ENCODE measurements around the gene COPG2. TPM values are rescaled to one million over a fixed set of nuclear protein-coding genes. Genes with fewer than 3 reads are reported as not detected.
"Not testable (repeated sequence)": the region's sequence is repeated elsewhere in the genome, so short reads cannot be mapped to it uniquely, and the experiment has no call there.

COPG2 gene
- polyA plus RNA-seq, 4 donors, result 57.4 to 61.8 (median 59.9) TPM

GRCh38 chr7:130654850-130655249, 13.7 kb downstream of the COPG2 start:
- no peak for DNase-seq (ENCODE audit: low read depth in 4 of 4, low spot score in 2 of 4)

GRCh38 chr7:130650611-130651120, 17.9 kb downstream of the COPG2 start:
- DNase-seq (ENCODE audit: low read depth in 4 of 4, low spot score in 2 of 4), result no peak

- DNase-seq (ENCODE audit: low read depth in 4 of 4, low spot score in 2 of 4), result no peak
Observed at GRCh38 chr7:130649004-130649790, 19.4 kb downstream of the COPG2 start.

GRCh38 chr7:130648580-130648979, 20.0 kb downstream of the COPG2 start:
- no peak for DNase-seq (ENCODE audit: low read depth in 4 of 4, low spot score in 2 of 4)

- DNase-seq (ENCODE audit: low read depth in 4 of 4, low spot score in 2 of 4), result no peak
Observed at GRCh38 chr7:130642383-130642782, 26.2 kb downstream of the COPG2 start.

- no peak for DNase-seq (ENCODE audit: low read depth in 4 of 4, low spot score in 2 of 4)
Observed at GRCh38 chr7:130641497-130641896, 27.1 kb downstream of the COPG2 start.

- DNase-seq (ENCODE audit: low read depth in 4 of 4, low spot score in 2 of 4), result no peak
Observed at GRCh38 chr7:130641040-130641439, 27.5 kb downstream of the COPG2 start.

- DNase-seq (ENCODE audit: low read depth in 4 of 4, low spot score in 2 of 4), result no peak
Observed at GRCh38 chr7:130639388-130639787, 29.2 kb downstream of the COPG2 start.

GRCh38 chr7:130632111-130632510, 36.4 kb downstream of the COPG2 start:
- no peak for DNase-seq (ENCODE audit: low read depth in 4 of 4, low spot score in 2 of 4)

- DNase-seq (ENCODE audit: low read depth in 4 of 4, low spot score in 2 of 4), result no peak
Observed at GRCh38 chr7:130628901-130629300, 39.6 kb downstream of the COPG2 start.

GRCh38 chr7:130627775-130628174, 40.8 kb downstream of the COPG2 start:
- no peak for DNase-seq (ENCODE audit: low read depth in 4 of 4, low spot score in 2 of 4)

- no peak for DNase-seq (ENCODE audit: low read depth in 4 of 4, low spot score in 2 of 4)
Observed at GRCh38 chr7:130622866-130623265, 45.7 kb downstream of the COPG2 start.

- no peak for DNase-seq (ENCODE audit: low read depth in 4 of 4, low spot score in 2 of 4)
Observed at GRCh38 chr7:130615583-130615982, 53.0 kb downstream of the COPG2 start.

GRCh38 chr7:130614449-130614848, 54.1 kb downstream of the COPG2 start:
- DNase-seq (ENCODE audit: low read depth in 4 of 4, low spot score in 2 of 4), result no peak

GRCh38 chr7:130611218-130611617, 57.3 kb downstream of the COPG2 start:
- DNase-seq (ENCODE audit: low read depth in 4 of 4, low spot score in 2 of 4), result no peak

GRCh38 chr7:130607066-130607465, 61.5 kb downstream of the COPG2 start:
- DNase-seq (ENCODE audit: low read depth in 4 of 4, low spot score in 2 of 4), result not testable (repeated sequence)

- no peak for DNase-seq (ENCODE audit: low read depth in 4 of 4, low spot score in 2 of 4)
Observed at GRCh38 chr7:130606161-130606560, 62.4 kb downstream of the COPG2 start.

GRCh38 chr7:130598056-130598455, 70.5 kb downstream of the COPG2 start:
- DNase-seq (ENCODE audit: low read depth in 4 of 4, low spot score in 2 of 4), result no peak

GRCh38 chr7:130595986-130596385, 72.6 kb downstream of the COPG2 start:
- no peak for DNase-seq (ENCODE audit: low read depth in 4 of 4, low spot score in 2 of 4)

- DNase-seq (ENCODE audit: low read depth in 4 of 4, low spot score in 2 of 4), result peak in 1 of 4 donors; percentile 7
Observed at GRCh38 chr7:130593033-130593432, 75.5 kb downstream of the COPG2 start.

GRCh38 chr7:130591464-130591863, 77.1 kb downstream of the COPG2 start:
- not testable (repeated sequence) for DNase-seq (ENCODE audit: low read depth in 4 of 4, low spot score in 2 of 4)

GRCh38 chr7:130585932-130586331, 82.6 kb downstream of the COPG2 start:
- DNase-seq (ENCODE audit: low read depth in 4 of 4, low spot score in 2 of 4), result not testable (repeated sequence)

Measured in left renal cortex interstitium (tissue), 4 donors.